SH-SY5Y (cell line): ENCODE measurements around the gene TBX6.

Experiments
- GATA2 ChIP-seq: IDR thresholded peaks from 2 replicates; pipeline ENCODE4 v1.6.1; 2011; ENCODE audit warnings: mild to moderate bottlenecking, low read depth, low read length
- GATA3 ChIP-seq: IDR thresholded peaks from 2 replicates; pipeline ENCODE4 v1.6.1; 2011; ENCODE audit warnings: low read depth, mild to moderate bottlenecking, low read length, moderate library complexity

TBX6 gene

DNA sequence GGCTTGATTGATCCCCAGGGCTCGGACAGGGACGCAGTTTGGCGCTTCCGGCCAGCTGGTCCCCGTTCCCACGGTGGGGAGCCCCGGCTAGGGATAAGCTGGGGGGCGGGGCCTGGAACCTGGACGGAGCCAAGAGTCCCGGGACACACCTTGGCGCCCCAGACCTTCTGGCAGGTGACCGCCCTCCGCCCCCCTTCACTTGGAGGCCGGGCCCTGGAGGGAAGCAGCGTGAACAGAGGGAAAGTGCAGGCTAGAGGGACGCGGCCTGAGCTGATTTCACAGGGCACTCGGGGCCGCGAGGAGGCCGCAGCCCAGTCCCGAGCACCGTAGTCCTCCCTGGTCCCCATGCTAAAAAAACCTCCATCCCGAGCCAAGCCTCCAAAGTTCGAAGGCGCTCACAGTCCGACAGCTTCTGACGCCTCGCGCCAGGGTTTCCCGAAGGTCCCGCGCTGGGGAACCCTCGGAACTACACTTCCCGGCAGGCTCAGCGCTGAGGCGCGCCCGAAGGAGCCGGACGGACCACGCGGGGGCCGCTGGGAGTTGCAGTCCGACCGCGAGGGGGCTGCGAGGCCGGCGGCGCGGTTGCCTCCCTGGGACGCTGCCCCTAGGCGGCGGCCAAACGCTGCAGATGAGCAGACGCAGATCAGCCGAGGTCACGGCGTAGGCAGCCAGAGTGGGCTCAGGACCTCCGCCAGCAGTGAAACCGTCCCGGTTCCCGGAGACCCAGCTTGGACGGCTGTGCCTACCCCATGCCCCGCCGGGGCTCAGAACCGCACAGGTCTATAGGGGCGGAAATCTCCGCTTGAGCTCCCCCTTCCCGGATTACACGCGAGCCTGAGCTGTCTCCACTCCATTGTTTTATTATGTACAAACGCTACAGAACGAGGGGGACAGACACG lies at the start of gene TBX6:
Gene TBX6, minus strand, starts transcription at position 451 of the 899 bp plus-strand sequence. CDS start 731 bp downstream, outside the sequence.
- TF ChIP-seq GATA2 (no peak), GATA3 (no peak)

GRCh38 chr16:30139583-30140481 lies 48.1 kb upstream of the TBX6 start:
- TF ChIP-seq GATA2 (no peak), GATA3 (no peak)

- no peak for TF ChIP-seq GATA2
- TF ChIP-seq GATA3, result no peak
Measured at GRCh38 chr16:30137897-30138296, 46.2 kb upstream of the TBX6 start.

- TF ChIP-seq GATA2, result no peak
- no peak for TF ChIP-seq GATA3
Measured at GRCh38 chr16:30136971-30137605, 45.4 kb upstream of the TBX6 start.

DNA sequence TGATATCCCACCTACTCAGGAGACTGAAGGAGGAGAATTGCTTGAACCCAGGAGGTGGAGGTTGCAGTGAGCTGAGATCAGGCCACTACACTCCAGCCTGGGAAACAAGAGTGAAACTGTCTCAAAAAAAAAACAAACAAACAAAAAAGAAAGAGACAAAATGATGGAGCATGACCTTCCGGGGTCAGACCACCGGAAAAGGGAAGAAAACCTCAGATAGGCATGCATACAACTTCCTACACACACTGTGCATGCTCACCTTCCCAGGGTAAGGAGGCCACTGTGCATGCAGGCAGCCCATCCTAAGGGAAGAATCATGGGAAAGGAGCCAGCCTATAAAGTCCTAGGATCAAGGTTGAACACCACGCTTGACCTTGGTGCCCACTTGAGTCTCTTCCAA lies 40.9 kb upstream of the TBX6 start:
- TF ChIP-seq GATA3 (no peak), GATA2 (no peak)

DNA sequence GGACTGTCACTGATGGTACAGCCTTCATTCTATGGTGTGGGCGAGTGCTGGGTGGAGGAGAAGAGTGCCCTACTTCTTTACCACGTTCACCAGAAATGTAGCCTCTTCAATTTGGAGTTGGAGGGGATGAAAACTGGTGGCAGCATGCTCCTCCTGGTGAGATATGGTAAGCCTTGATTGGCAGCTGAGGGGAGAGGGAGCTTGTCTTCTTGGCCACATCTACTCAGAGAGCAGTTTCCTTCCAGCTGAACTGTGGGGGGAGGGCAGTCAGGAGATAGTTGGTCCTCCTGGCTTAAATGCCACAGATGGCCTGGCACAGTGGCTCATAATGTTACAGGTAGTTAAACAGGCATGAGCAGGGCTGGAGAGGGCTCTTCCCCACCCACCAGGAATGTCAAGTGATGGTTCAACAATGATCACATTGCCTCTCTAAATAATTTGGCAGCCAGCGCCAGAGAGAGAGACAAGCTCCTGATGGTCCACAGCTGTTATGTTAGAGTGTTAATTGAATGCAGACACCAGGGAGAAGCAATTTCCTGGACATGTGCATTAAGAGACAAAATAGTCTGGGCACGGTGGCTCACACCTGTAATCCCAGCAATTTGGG lies 40.2 kb upstream of the TBX6 start:
- TF ChIP-seq GATA2, result no peak
- no peak for TF ChIP-seq GATA3

DNA sequence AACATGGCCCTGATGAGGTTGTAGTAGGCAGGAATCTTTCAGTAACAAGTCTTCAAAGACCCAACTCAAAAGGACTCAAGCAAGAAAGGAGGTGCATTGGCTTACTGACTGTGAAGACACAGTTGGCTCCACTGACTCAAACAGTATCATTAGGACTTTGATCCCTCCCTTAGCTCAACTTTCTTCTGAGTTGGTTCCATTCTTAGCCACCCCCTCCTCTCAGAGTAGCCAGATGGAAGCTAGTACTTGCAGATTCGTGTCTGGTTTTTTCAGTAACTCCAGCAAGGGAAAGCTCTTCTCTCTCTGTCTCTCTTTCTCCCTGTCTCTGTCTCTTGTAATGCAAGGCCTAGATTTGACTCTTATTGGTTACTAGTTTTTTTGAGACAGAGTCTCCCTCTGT lies 36.3 kb upstream of the TBX6 start:
- TF ChIP-seq GATA3 (no peak), GATA2 (no peak)

DNA sequence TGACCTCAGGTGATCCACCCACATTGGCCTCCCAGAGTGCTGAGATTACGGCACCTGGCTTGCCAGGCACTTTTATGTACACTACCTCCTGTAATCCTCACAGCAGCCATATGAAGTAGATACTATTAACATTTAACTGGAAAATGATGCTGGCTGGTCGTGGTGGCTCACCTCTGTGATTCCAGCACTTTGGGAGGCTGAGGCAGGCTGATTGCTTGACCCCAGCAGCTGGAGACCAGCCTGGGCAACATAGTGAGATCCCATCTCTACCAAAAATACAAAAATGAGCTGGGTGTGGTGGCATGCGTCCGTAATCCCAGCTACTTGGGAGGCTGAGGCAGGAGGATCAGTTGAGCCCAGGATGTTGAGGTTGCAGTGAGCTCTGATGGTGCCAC lies 33.3 kb upstream of the TBX6 start:
- TF ChIP-seq GATA3, result no peak
- no peak for TF ChIP-seq GATA2

GRCh38 chr16:30122604-30123160 lies 31.0 kb upstream of the TBX6 start:
- TF ChIP-seq GATA2 (no peak), GATA3 (no peak)

- no peak for TF ChIP-seq GATA3
- no peak for TF ChIP-seq GATA2
Measured at GRCh38 chr16:30121741-30122571, 30.2 kb upstream of the TBX6 start.

- TF ChIP-seq GATA3 (no peak), GATA2 (no peak)
Measured at GRCh38 chr16:30120340-30121105, 28.8 kb upstream of the TBX6 start.

- TF ChIP-seq GATA2 (no peak), GATA3 (no peak)
Measured at GRCh38 chr16:30119428-30119827, 27.7 kb upstream of the TBX6 start.

DNA sequence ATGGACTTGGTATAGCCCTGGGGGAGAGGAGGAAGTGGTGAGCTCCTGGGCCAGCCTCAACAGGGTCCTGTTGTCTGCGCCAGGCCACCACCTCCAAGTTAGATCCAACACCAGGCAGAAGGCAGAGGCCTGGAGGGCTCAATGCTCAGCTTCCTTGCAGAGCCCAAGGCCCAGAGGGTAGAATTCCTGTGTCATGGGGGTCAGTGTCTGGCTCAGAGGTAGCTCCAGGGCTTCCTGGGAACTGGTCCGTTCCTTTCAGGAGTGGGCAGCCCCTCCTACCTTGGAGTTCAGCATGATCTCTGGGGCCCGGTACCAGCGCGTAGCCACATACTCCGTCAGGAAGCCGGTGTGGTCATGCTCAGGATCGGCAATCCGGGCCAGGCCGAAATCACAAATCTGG lies 26.0 kb upstream of the TBX6 start:
- TF ChIP-seq GATA3 (no peak), GATA2 (no peak)
